Measurements from ENCODE around the gene SIPA1L3.

- TF ChIP-seq CTCF (IDR thresholded peaks at IDR 0.05), result no peak
- TF ChIP-seq POLR2A (IDR thresholded peaks at IDR 0.05), result no peak
Observed at GRCh38 chr19:37869766-37870340, 37.2 kb upstream of the SIPA1L3 start.

All from lower leg skin (tissue), 3 donors.